ENCODE measurements around the gene EEF1G.
A peak's percentile ranks its signal among the peaks of the same experiment; 100 is the strongest.

- TF ChIP-seq TCF7L2 (IDR thresholded peaks at IDR 0.05; ENCODE audit: borderline replicate concordance, low read depth, low read length) = no peak
- TF ChIP-seq CTCF (tag by site-specific recombination; IDR thresholded peaks at IDR 0.05) = no peak
- TF ChIP-seq PATZ1 (tag by site-specific recombination; IDR thresholded peaks at IDR 0.05) = peak; percentile 79
- peak; percentile 79 for TF ChIP-seq ZBTB8A (tag by site-specific recombination; IDR thresholded peaks at IDR 0.05)
- TF ChIP-seq ZNF510 (tag by site-specific recombination; IDR thresholded peaks at IDR 0.05; ENCODE audit: insufficient replicate concordance) = no peak
- no peak for TF ChIP-seq ZNF239 (tag by site-specific recombination; IDR thresholded peaks at IDR 0.05)
- TF ChIP-seq ZNF449 (tag by site-specific recombination; IDR thresholded peaks at IDR 0.05) = no peak
- no peak for TF ChIP-seq ZNF362 (tag by site-specific recombination; IDR thresholded peaks at IDR 0.05)
- no peak for TF ChIP-seq YY1 (tag by site-specific recombination; IDR thresholded peaks at IDR 0.05)
- no peak for TF ChIP-seq EGR2 (tag by site-specific recombination; IDR thresholded peaks at IDR 0.05; ENCODE audit: low read depth)
- no peak for TF ChIP-seq ZNF747 (tag by site-specific recombination; IDR thresholded peaks at IDR 0.05)
These were observed 38.9 kb upstream of the EEF1G start, which contains the start of the genes EML3 and ROM1 for GRCh38 chr11:62612366-62613290.
